ENCODE results near the gene ELF5.

The ELF5 gene

GRCh38 chr11:34495724-34496377, 17.7 kb downstream of the ELF5 start:
- H3K9me2 ChIP-seq (replicated peaks; ENCODE audit: insufficient read depth, low read length) = no peaks in the 10 kb centered on the region
- H4K20me1 ChIP-seq (ENCODE audit: low read depth, low read length) = no peaks in the 10 kb centered on the region
- TF ChIP-seq, protein P1, sequence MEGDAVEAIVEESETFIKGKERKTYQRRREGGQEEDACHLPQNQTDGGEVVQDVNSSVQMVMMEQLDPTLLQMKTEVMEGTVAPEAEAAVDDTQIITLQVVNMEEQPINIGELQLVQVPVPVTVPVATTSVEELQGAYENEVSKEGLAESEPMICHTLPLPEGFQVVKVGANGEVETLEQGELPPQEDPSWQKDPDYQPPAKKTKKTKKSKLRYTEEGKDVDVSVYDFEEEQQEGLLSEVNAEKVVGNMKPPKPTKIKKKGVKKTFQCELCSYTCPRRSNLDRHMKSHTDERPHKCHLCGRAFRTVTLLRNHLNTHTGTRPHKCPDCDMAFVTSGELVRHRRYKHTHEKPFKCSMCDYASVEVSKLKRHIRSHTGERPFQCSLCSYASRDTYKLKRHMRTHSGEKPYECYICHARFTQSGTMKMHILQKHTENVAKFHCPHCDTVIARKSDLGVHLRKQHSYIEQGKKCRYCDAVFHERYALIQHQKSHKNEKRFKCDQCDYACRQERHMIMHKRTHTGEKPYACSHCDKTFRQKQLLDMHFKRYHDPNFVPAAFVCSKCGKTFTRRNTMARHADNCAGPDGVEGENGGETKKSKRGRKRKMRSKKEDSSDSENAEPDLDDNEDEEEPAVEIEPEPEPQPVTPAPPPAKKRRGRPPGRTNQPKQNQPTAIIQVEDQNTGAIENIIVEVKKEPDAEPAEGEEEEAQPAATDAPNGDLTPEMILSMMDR (IDR thresholded peaks at IDR 0.05; ENCODE audit: insufficient read depth, low read length, poor library complexity, severe bottlenecking) = no peak
- TF ChIP-seq EZH2phosphoT487 (conservative IDR thresholded peaks at IDR 0.05; ENCODE audit: low read length) = no peak
- no peaks in the 10 kb centered on the region for H3K9me3 ChIP-seq (ENCODE audit: insufficient read depth, low read length)
- H2AFZ ChIP-seq (ENCODE audit: low read depth, low read length, severe bottlenecking) = no peak overlapping the region
- no peak overlapping the region for H3K9ac ChIP-seq (ENCODE audit: low read length)
- no peak overlapping the region for H3K4me2 ChIP-seq (ENCODE audit: low read depth, low read length, poor library complexity, severe bottlenecking)
- no peaks in the 10 kb centered on the region for H3K36me3 ChIP-seq (ENCODE audit: low read length)
- no peaks in the 10 kb centered on the region for H3F3A ChIP-seq (ENCODE audit: insufficient read depth)
- H3K27ac ChIP-seq (ENCODE audit: low read depth, low read length) = no peak overlapping the region
- no peaks in the 10 kb centered on the region for H3K79me2 ChIP-seq (ENCODE audit: insufficient read depth, low read length)
- H3K27me3 ChIP-seq (ENCODE audit: low read length) = no peaks in the 10 kb centered on the region
- no peak overlapping the region for H3K4me3 ChIP-seq (ENCODE audit: insufficient read depth, low read length, poor library complexity, severe bottlenecking)

DNA sequence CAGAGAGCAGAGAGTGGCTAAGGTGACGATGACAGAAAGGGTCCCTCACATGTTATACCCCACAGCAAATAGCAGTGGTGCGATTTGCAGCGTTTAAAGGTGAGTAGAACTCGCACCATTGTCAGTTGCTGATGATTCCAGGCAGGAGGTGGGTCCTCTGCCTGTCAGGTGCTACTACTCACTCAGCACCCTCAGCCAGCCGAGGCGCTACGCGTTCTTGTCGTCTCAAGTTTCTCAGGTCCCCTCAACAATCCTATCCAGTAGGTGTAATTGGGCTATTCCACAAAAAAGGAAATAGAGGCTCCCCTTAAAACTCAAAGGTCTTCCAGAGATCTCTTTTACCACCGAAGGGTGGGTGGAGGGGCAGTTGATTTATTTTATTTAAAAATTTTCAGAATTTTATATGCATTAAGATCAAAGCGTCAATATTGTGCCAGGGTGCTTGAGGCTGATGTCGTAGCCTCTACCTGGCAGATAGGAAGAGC, 18.3 kb downstream of the ELF5 start:
- TF ChIP-seq, protein P1 (IDR thresholded peaks at IDR 0.05; ENCODE audit: insufficient read depth, low read length, poor library complexity, severe bottlenecking) = no peak
- TF ChIP-seq EZH2phosphoT487 (conservative IDR thresholded peaks at IDR 0.05; ENCODE audit: low read length) = no peak
- no peaks in the 10 kb centered on the region for H3K9me3 ChIP-seq (ENCODE audit: insufficient read depth, low read length)
- H3K79me2 ChIP-seq (ENCODE audit: insufficient read depth, low read length) = no peaks in the 10 kb centered on the region
- no peak overlapping the region for H2AFZ ChIP-seq (ENCODE audit: low read depth, low read length, severe bottlenecking)
- H3K9ac ChIP-seq (ENCODE audit: low read length) = no peak overlapping the region
- no peak overlapping the region for H3K4me3 ChIP-seq (ENCODE audit: insufficient read depth, low read length, poor library complexity, severe bottlenecking)
- H3F3A ChIP-seq (ENCODE audit: insufficient read depth) = no peaks in the 10 kb centered on the region
- no peaks in the 10 kb centered on the region for H3K9me2 ChIP-seq (replicated peaks; ENCODE audit: insufficient read depth, low read length)
- no peaks in the 10 kb centered on the region for H4K20me1 ChIP-seq (ENCODE audit: low read depth, low read length)
- H3K27me3 ChIP-seq (ENCODE audit: low read length) = no peaks in the 10 kb centered on the region
- H3K36me3 ChIP-seq (ENCODE audit: low read length) = no peaks in the 10 kb centered on the region
- H3K27ac ChIP-seq (ENCODE audit: low read depth, low read length) = no peak overlapping the region
- H3K4me2 ChIP-seq (ENCODE audit: low read depth, low read length, poor library complexity, severe bottlenecking) = no peak overlapping the region

DNA sequence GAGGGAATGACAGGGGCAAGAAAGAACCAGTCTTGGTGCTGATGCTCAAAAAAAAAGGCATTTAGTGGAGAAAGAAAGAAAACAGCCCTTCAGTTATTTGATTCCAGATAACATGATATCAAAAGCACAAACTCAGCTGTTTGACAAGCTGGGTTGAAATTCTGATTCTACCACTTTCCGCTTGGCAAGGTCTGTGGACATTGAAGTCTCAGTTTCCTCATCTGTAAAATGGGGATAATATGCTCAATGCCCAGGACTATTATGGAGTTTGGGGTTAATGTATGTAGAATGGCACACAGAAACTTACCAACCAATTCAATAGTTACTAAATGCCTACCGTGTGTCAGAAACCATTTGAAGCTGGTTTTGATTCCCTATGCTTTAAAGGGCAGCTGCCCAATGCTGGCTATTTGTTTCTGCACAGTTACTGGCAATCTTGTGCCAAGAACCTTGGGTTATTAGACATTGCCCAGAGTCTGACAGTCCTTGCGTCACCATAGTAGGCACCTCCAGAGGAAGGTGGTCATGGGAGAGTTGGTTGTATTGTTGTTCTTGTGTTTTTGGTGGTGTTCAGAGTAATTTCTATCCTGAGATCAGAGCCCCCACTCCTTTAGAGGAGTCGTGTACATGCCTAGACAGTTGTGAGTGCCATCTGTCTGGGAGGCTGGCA, 19.5 kb downstream of the ELF5 start:
- Histone ChIP-seq H3K27ac (ENCODE audit: low read depth, low read length) (no peak overlapping the region), H2AFZ (ENCODE audit: low read depth, low read length, severe bottlenecking) (no peak overlapping the region), H3K27me3 (ENCODE audit: low read length) (no peaks in the 10 kb centered on the region), H3K4me3 (ENCODE audit: insufficient read depth, low read length, poor library complexity, severe bottlenecking) (no peak overlapping the region), H3K9me3 (ENCODE audit: insufficient read depth, low read length) (no peaks in the 10 kb centered on the region), H3K36me3 (ENCODE audit: low read length) (no peaks in the 10 kb centered on the region), H4K20me1 (ENCODE audit: low read depth, low read length) (no peaks in the 10 kb centered on the region), H3K79me2 (ENCODE audit: insufficient read depth, low read length) (no peaks in the 10 kb centered on the region), H3K9ac (ENCODE audit: low read length) (no peak overlapping the region), H3K4me2 (ENCODE audit: low read depth, low read length, poor library complexity, severe bottlenecking) (no peak overlapping the region), H3K9me2 (replicated peaks; ENCODE audit: insufficient read depth, low read length) (no peaks in the 10 kb centered on the region), H3F3A (ENCODE audit: insufficient read depth) (no peaks in the 10 kb centered on the region)
- TF ChIP-seq, protein P1 (IDR thresholded peaks at IDR 0.05; ENCODE audit: insufficient read depth, low read length, poor library complexity, severe bottlenecking) = no peak
- TF ChIP-seq EZH2phosphoT487 (conservative IDR thresholded peaks at IDR 0.05; ENCODE audit: low read length) = no peak
